Muscle of arm (tissue), 14 donors: ENCODE data around the gene ARF3. TPM values are rescaled to one million over a fixed set of nuclear protein-coding genes. Genes with fewer than 3 reads are reported as not detected.

ENCODE experiments used
- DNase-seq: peaks from one replicate; pipeline ENCODE4 v3.0.0-alpha.2; 2013
- long read RNA-seq, 11 donors: transcript quantifications; one replicate each; lab custom pipeline, GENCODE V29; 2026
- polyA plus RNA-seq, 12 donors: library from polyadenylated mRNA; unstranded; fragments of 120-200 nt; gene quantifications; one replicate each; pipeline ENCODE4 v1.2.1, GENCODE V29; 2013; ENCODE audit not compliant: insufficient read length in 12 of 12

ARF3 gene
- polyA plus RNA-seq = 10 to 100 TPM in 11 of 12 donors, not detected in 1; 33.2 to 93.3 (median 45.4) TPM
- long read RNA-seq, donor 1, full-length matches to known transcripts = 35 of 45 reads
- long read RNA-seq, donor 1, partial matches to known transcripts = 10 of 45 reads
- long read RNA-seq, donor 1, other reads (novel, unspliced or antisense) = 0 of 45 reads
- long read RNA-seq, donor 2, full-length matches to known transcripts = 12 of 17 reads
- long read RNA-seq, donor 2, partial matches to known transcripts = 5 of 17 reads
- long read RNA-seq, donor 2, other reads (novel, unspliced or antisense) = 0 of 17 reads
- long read RNA-seq, donor 3, full-length matches to known transcripts = 2 of 2 reads
- long read RNA-seq, donor 3, partial matches to known transcripts = 0 of 2 reads
- long read RNA-seq, donor 3, other reads (novel, unspliced or antisense) = 0 of 2 reads
- long read RNA-seq, donor 4, partial matches to known transcripts = 0 of 1 reads
- long read RNA-seq, donor 4, other reads (novel, unspliced or antisense) = 0 of 1 reads
- long read RNA-seq, donor 5 = 0 reads
- long read RNA-seq, donor 6, full-length matches to known transcripts = 9 of 9 reads
- long read RNA-seq, donor 6, partial matches to known transcripts = 0 of 9 reads
- long read RNA-seq, donor 6, other reads (novel, unspliced or antisense) = 0 of 9 reads
- long read RNA-seq, donor 7, full-length matches to known transcripts = 7 of 7 reads
- long read RNA-seq, donor 7, partial matches to known transcripts = 0 of 7 reads
- long read RNA-seq, donor 7, other reads (novel, unspliced or antisense) = 0 of 7 reads
- long read RNA-seq, donor 8, full-length matches to known transcripts = 18 of 18 reads
- long read RNA-seq, donor 8, partial matches to known transcripts = 0 of 18 reads
- long read RNA-seq, donor 8, other reads (novel, unspliced or antisense) = 0 of 18 reads
- long read RNA-seq, donor 9, full-length matches to known transcripts = 8 of 8 reads
- long read RNA-seq, donor 9, partial matches to known transcripts = 0 of 8 reads
- long read RNA-seq, donor 9, other reads (novel, unspliced or antisense) = 0 of 8 reads
- long read RNA-seq, donor 10, full-length matches to known transcripts = 10 of 10 reads
- long read RNA-seq, donor 10, partial matches to known transcripts = 0 of 10 reads
- long read RNA-seq, donor 10, other reads (novel, unspliced or antisense) = 0 of 10 reads
- long read RNA-seq, donor 11, full-length matches to known transcripts = 9 of 9 reads
- long read RNA-seq, donor 11, partial matches to known transcripts = 0 of 9 reads
- long read RNA-seq, donor 11, other reads (novel, unspliced or antisense) = 0 of 9 reads

DNA sequence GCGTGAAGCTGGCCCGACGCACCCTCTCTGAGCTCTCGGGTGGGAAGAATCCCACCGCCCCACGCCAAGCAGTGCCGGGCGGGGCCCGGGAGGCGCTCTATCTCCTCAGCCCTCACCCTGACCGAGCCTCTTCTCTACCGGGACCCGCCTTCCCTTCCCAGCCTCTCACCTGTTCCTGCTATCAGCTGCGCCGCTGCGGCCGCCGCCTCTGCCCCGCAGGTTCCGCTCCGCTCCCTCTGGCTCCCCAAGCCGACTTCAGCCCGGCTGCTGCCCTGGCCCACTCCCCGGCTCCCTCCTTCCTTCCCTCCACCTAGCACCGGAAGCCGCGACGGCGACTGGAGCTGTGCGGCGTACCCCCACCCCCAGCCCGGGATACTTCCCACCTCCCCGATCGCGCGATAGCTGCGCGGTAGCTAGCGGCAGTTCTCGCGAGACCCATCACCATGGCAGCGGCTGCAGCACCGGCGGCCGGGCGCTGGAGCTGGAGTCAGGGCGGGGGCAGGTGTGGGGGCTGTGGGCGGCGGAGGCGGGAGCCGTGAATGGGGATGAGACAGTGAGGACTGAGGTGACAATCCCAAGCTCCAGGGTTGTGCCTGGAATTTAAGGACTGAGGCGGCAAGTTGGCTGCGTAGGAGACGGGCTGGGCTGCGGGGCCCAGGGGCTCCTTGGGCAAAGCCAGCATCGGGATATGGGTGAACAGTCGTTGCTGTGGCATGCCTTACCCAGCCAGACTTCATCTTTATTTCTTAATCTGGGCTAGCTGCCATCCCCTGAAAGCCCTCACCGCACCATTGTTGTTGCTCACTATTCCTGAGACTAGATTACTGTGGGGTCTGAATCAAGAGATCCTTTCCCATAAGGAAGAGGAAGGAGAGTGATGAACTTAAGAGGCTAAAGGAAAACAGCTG lies at the start of gene ARF3:
Gene ARF3 (minus strand): TSS at position 347 of the 908 bp plus-strand sequence. CDS start 16,392 bp downstream, outside the sequence.
- peak; percentile 95 for DNase-seq

DNA sequence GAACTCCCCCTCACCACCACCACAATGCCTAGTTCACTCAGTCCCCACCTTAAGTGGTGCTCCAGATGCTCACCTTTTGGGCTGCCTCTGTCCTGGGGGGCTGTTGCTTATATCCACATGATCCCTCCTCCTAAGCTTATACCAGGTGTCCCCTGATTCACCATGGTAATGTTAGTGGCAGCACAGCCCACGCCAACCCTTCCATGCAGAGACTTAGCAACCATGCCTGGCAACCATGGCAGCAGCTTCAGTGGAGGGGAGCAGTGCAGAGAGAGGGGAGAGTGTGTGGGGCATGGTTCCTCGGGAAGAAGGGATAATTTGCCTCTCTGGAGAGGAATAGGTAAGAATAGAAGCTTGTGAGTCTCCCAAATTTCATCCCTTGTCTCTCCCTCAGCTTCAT lies 43.1 kb upstream of the ARF3 start:
- no peak for DNase-seq

GRCh38 chr12:48999371-49000131 lies 42.3 kb upstream of the ARF3 start, which contains the start of gene DDN:
Gene DDN, minus strand, starts transcription at chr12:48999375. Its CDS starts 88 bp downstream, at chr12:48999287.
- DNase-seq = no peak

DNA sequence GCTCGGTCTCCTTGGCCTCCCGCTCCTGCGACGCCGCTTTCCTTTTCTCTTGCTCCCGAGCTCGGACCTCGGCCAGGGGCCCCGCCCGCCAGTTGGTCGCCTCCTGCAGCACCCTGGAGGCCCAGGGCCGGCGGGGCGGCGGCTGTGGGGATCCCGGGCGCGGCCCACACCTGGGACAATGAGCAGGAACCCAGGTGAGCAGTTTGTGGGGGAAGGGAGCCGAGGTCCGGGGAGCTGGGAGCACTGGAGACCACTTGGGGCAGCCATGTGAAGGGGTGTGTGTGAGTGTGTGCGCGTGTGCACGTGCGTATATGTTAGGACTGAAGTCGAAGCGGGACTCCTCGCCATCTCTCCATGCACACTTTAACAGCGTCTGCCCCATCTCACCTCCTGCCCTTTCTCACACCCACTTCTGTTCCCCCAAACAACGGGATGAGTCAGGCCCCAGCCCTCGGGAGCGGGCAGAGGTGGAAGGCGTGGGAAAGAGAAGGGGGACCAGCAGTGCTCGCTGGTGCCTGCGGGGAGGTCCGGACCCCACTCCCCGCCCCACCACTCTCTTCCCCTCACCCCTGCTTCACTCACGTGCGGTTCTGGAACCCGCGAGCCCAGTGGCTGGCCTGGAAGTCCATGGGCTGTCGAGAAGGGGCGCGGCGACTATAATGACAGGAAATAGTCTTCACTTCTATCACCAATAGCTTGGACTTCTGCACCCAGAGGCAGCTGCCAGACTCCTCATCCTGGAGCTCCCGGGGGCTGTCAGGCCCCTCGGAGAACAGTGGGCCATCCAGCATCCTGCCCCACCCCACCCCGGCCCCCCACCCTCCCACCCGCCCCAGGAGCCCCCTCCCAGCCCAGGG lies 41.4 kb upstream of the ARF3 start:
- no peak for DNase-seq

- DNase-seq = no peak
Measured at GRCh38 chr12:48997719-48998496, 40.6 kb upstream of the ARF3 start.

DNA sequence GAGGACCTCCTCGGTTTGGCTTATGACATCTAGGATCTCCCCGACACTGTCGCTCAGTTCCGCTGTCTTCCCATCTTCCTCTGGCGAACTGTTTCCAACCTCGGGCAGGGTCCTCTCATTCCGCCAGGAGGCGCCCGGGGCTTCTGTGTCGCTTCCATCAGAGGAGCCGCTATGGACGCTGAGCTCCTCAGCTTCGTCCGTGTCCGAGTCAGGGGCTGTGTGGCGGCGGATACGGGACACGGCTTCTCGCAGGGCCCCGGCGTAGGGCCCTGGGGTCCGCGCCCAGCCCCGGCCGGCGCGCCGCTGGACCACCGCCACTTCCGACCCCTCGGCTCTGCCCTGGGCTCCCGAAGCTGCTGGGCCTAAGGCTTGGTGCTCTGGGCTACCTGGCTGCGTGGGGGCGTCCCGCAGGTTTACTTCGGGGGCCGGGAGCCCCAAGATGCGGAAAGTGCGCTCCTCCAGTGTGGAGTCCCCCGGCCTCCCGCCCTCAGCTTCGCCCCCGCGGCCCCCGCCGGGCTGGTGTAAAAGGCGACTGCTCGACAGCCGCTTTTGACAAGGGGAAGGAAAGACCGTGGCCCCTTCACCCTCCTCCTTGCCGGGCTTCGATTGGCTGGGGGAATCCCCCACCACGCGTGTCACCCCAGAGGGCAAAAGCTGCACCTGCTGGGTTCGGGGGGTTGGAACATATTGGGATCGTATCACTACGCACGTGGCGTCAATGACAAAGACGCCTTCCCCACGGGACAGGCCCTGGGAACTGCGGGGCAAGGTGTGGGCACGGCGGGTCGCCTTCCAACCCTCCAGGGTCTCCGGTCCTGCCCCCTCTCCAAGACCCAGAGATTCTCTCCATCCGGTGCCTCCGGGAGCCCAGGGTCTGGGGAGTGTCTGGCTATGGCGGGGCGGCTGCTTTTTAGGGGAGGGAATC lies 39.8 kb upstream of the ARF3 start:
- peak; percentile 79 for DNase-seq

- peak; percentile 80 for DNase-seq
Measured at GRCh38 chr12:48995086-48995879, 38.0 kb upstream of the ARF3 start.

- DNase-seq = no peak
Measured at GRCh38 chr12:48994224-48995085, 37.2 kb upstream of the ARF3 start.

- no peak for DNase-seq
Measured at GRCh38 chr12:48993787-48994186, 36.5 kb upstream of the ARF3 start.

- no peak for DNase-seq
Measured at GRCh38 chr12:48991247-48992050, 34.2 kb upstream of the ARF3 start.

GRCh38 chr12:48990552-48990951 lies 33.3 kb upstream of the ARF3 start:
- DNase-seq = no peak

- no peak for DNase-seq
Measured at GRCh38 chr12:48988030-48988649, 30.9 kb upstream of the ARF3 start.

DNA sequence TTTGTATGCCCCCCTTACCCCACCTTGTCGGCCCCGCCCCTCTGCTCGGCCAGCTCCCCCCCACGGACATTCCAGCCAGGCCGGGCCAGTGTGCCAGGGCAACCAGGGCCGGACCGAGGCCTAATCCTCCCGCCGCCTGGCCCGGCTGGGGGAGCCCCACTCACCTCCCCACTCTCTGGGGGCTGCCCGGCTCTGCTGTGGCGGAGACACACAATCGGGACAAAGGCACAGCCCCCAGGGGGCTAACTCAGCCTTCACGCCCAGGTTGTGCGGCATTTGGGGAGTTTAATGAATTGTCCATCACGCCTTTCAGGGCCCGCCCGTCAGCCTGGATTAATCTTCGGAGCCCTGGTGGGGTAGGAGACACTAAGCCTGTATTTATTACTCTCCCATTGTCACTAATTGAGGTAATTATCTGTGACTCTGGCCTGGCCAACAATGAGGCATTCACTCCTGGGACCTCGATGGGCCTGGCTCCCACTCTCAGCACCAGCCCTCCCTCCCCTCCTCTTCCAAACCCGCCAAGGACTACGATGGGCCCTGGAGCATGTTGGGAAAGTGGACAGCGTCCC lies 29.5 kb upstream of the ARF3 start:
- no peak for DNase-seq
